Endothelial cell of umbilical vein (primary cell): ENCODE results near the gene TMEM178B. TPM values are rescaled to one million over a fixed set of nuclear protein-coding genes. Genes with fewer than 3 reads are reported as not detected.

Experiments
- BruUV-seq: library from RNA; stranded (reverse); fragments of 400-500 nt; replicated peaks from 2 replicates; lab custom pipeline; 2021; lab: Mats Ljungman, UMichigan
- CTCF ChIA-PET: fragments of 300-600, 350-600 bp; sonication (Branson Sonifier 250); formaldehyde crosslinking; loops from one replicate; lab custom pipeline; 2021; ENCODE audit warnings: antibody characterized with exemption, inconsistent platforms; lab: Charles Lee
- POLR2A ChIA-PET: fragments of 300-600, 350-600 bp; sonication (Branson Sonifier 250); formaldehyde crosslinking; loops from one replicate; lab custom pipeline; 2021; ENCODE audit warnings: antibody characterized with exemption, inconsistent platforms; lab: Charles Lee
- DNase-seq: peaks from one replicate; pipeline ENCODE4 v3.0.0-alpha.2; 2011; ENCODE audit warnings: low read depth, low spot score
- FAIRE-seq: peaks from 2 replicates; lab custom pipeline; 2011; peaks lifted over from hg19 to GRCh38; lab: Jason Lieb, UNC
- H2AFZ ChIP-seq: 2 replicates; pipeline ENCODE4 v1.6.0; 2012; ENCODE audit warnings: low read depth, low read length, control low read depth, inconsistent platforms
- H3K27ac ChIP-seq: 2 replicates; pipeline ENCODE4 v1.5.1; 2011; ENCODE audit warnings: low read depth, mild to moderate bottlenecking, control low read depth, low read length, moderate library complexity; ENCODE audit not compliant: insufficient read depth
- H3K27me3 ChIP-seq, 2 experiments: 2 replicates each; pipeline versions ENCODE4 v1.6.0 to v1.6.1; 2011; ENCODE audit warnings: low read length in 2 of 2, mixed read lengths in 1 of 2; ENCODE audit not compliant: control insufficient read depth in 2 of 2, insufficient read depth in 2 of 2
- H3K36me3 ChIP-seq, 2 experiments: 2 replicates in 1 of 2; 3 replicates in 1 of 2; pipeline ENCODE4 v1.5.1; 2011; ENCODE audit warnings: low read length in 2 of 2, mild to moderate bottlenecking in 1 of 2, moderate library complexity in 1 of 2; ENCODE audit not compliant: control insufficient read depth in 2 of 2, insufficient read depth in 2 of 2; ENCODE audit errors: extremely low read depth in 1 of 2
- H3K4me1 ChIP-seq: 3 replicates; pipeline ENCODE4 v1.5.1; 2011; ENCODE audit warnings: mild to moderate bottlenecking, low read length; ENCODE audit not compliant: control insufficient read depth, insufficient read depth; ENCODE audit errors: extremely low read depth
- H3K4me2 ChIP-seq: 2 replicates; pipeline ENCODE4 v1.6.1; 2011; ENCODE audit warnings: low read length, control low read depth, mixed read lengths; ENCODE audit not compliant: insufficient read depth
- H3K4me3 ChIP-seq, 3 experiments: fragments of 200-600 bp in 1 of 3; sonication (generic), shearing (Covaris generic) in 1 of 3; replicated peaks in 1 of 3; 2 replicates each; pipeline ENCODE4 v1.5.1; 2011 to 2016; ENCODE audit warnings: control low read depth in 3 of 3, low read length in 3 of 3, mild to moderate bottlenecking in 2 of 3, inconsistent platforms in 1 of 3, low read depth in 1 of 3, moderate library complexity in 1 of 3; ENCODE audit not compliant: insufficient read depth in 1 of 3
- H3K79me2 ChIP-seq: 2 replicates; pipeline ENCODE4 v1.6.0; 2012; ENCODE audit warnings: low read length, inconsistent platforms; ENCODE audit not compliant: control insufficient read depth, insufficient read depth
- H3K9ac ChIP-seq: replicated peaks from 2 replicates; pipeline ENCODE3; 2011; ENCODE audit warnings: low read length, control low read depth; ENCODE audit not compliant: insufficient read depth; ENCODE audit errors: extremely low read depth
- H3K9me1 ChIP-seq: replicated peaks from 3 replicates; pipeline ENCODE4 v1.6.0; 2011; ENCODE audit warnings: mild to moderate bottlenecking, low read length; ENCODE audit not compliant: control insufficient read depth, insufficient read depth; ENCODE audit errors: extremely low read depth
- H3K9me3 ChIP-seq: replicated peaks from 2 replicates; pipeline ENCODE4 v1.5.1; 2012; ENCODE audit warnings: low read length, inconsistent platforms; ENCODE audit not compliant: control insufficient read depth, insufficient read depth
- H4K20me1 ChIP-seq: replicated peaks from 2 replicates; pipeline ENCODE3; 2011; ENCODE audit warnings: mild to moderate bottlenecking, low read length; ENCODE audit not compliant: control insufficient read depth, insufficient read depth; ENCODE audit errors: extremely low read depth
- CTCF ChIP-seq, 2 donors: IDR thresholded peaks; 1 replicate in 1 of 2; 2 replicates in 1 of 2; pipeline ENCODE4 v1.5.1; 2011; ENCODE audit warnings: low read length in 2 of 2, mild to moderate bottlenecking in 2 of 2, moderate library complexity in 2 of 2, control low read depth in 1 of 2, inconsistent platforms in 1 of 2, low read depth in 1 of 2; ENCODE audit not compliant: insufficient read depth in 1 of 2; ENCODE audit errors: extremely low read depth in 1 of 2
- EZH2 ChIP-seq: IDR thresholded peaks from 2 replicates; pipeline ENCODE4 v1.6.1; 2012; ENCODE audit warnings: borderline replicate concordance, low read depth, mild to moderate bottlenecking, moderate library complexity, low read length, inconsistent platforms; ENCODE audit not compliant: severe bottlenecking
- FOS ChIP-seq: IDR thresholded peaks from 2 replicates; pipeline ENCODE4 v1.6.1; 2011; ENCODE audit warnings: mild to moderate bottlenecking, low read length, moderate library complexity, borderline replicate concordance; ENCODE audit not compliant: insufficient read depth
- GATA2 ChIP-seq: IDR thresholded peaks from 2 replicates; pipeline ENCODE4 v1.7.0; 2011; ENCODE audit warnings: low read depth, mild to moderate bottlenecking, moderate library complexity, mixed read lengths, low read length; ENCODE audit not compliant: insufficient read length, insufficient read depth
- JUN ChIP-seq: IDR thresholded peaks from 2 replicates; pipeline ENCODE4 v1.6.1; 2011; ENCODE audit warnings: borderline replicate concordance, low read depth; ENCODE audit not compliant: insufficient read length, insufficient read depth
- MAX ChIP-seq: IDR thresholded peaks from 2 replicates; pipeline ENCODE4 v1.6.1; 2011; ENCODE audit not compliant: insufficient read depth, insufficient read length
- MYC ChIP-seq: IDR thresholded peaks from one replicate; pipeline ENCODE4 v1.6.1; 2011; ENCODE audit warnings: mild to moderate bottlenecking, low read depth, low read length
- POLR2A ChIP-seq: IDR thresholded peaks from 2 replicates; pipeline ENCODE4 v1.6.1; 2012; ENCODE audit warnings: low read depth, mild to moderate bottlenecking, control low read depth, low read length
- POLR2AphosphoS5 ChIP-seq: IDR thresholded peaks from 2 replicates; pipeline ENCODE4 v1.6.1; 2012; ENCODE audit warnings: low read depth, mild to moderate bottlenecking, control low read depth, low read length, moderate library complexity; ENCODE audit not compliant: insufficient read depth
- dilution Hi-C: fragments of 300-500 bp; cut with MboI; formaldehyde crosslinking; loops from one replicate; pipeline ENCODE4 v1.15.0; 2019; ENCODE audit warnings: low sequenced_read_pairs; ENCODE audit not compliant: extremely low pct_ligation_motif_present
- intact Hi-C: fragments of 100-400 bp; cut with micrococcal nuclease; formaldehyde crosslinking; loops from one replicate; pipeline ENCODE4 v1.10.0; 2022
- polyA plus RNA-seq, 4 experiments: library from polyadenylated mRNA; depleted of rRNA in 3 of 4; stranded (reverse) in 3 of 4; unstranded in 1 of 4; fragments of >200 nt; gene quantifications; 2 replicates each; pipeline versions ENCODE4 v1.2.1 to v1.2.3, GENCODE V29; 2011 to 2012; ENCODE audit warnings: missing spikeins in 1 of 4
- total RNA-seq: library from RNA; stranded (reverse); gene quantifications from 2 replicates; pipeline ENCODE4 v1.2.3, GENCODE V29; 2021

Gene TMEM178B
- total and polyA plus RNA-seq, 2 donors (not counting 3 experiments of a cell fraction or from before 2014, with no cell fraction given), result not detected

- H3K4me3 ChIP-seq, result no peak overlapping the region
- no peaks in the 10 kb centered on the region for H3K36me3 ChIP-seq
- DNase-seq (no peak), FAIRE-seq (no peak)
- TF ChIP-seq POLR2A (no peak), CTCF (IDR thresholded peaks at IDR 0.05; ENCODE audit: extremely low read depth in 1 of 2, insufficient read depth in 1 of 2, low read depth in 1 of 2, low read length in 2 of 2) (no peak), GATA2 (no peak), MAX (no peak), MYC (no peak), POLR2AphosphoS5 (no peak), EZH2 (no peak), FOS (no peak), JUN (no peak)
- no peaks in the 10 kb centered on the region for H3K9me1 ChIP-seq
- H3K4me2 ChIP-seq, result no peak overlapping the region
- H4K20me1 ChIP-seq, result no peaks in the 10 kb centered on the region
- ChIA-PET POLR2A (no interaction called here), CTCF (no interaction called here)
- H3K9me3 ChIP-seq, result no peaks in the 10 kb centered on the region
- H3K27me3 ChIP-seq, result no peaks in the 10 kb centered on the region
- no peaks in the 10 kb centered on the region for H3K79me2 ChIP-seq
- H2AFZ ChIP-seq, result no peak overlapping the region
- no peak overlapping the region for H3K9ac ChIP-seq
- intact Hi-C loops (no loop called here), dilution Hi-C loops (no loop called here)
- no peak overlapping the region for H3K27ac ChIP-seq
- BruUV-seq, result no TSS peak
- H3K4me1 ChIP-seq, result no peaks in the 10 kb centered on the region
Measured at GRCh38 chr7:141322383-141322782, 248.5 kb downstream of the TMEM178B start.
